H9 (cell line): ENCODE data around the gene RPS4Y2. TPM values are rescaled to one million over a fixed set of nuclear protein-coding genes. Genes with fewer than 3 reads are reported as not detected.

Experiments used
- DNase-seq: peaks from one replicate; pipeline ENCODE4 v3.0.0-alpha.2; 2017
- H2AFZ ChIP-seq: one replicate; pipeline ENCODE4 v1.6.1; 2013; ENCODE audit warnings: mild to moderate bottlenecking, low read length, control low read depth, moderate library complexity
- H2AK5ac ChIP-seq: 2 replicates; pipeline ENCODE4 v1.6.1; 2013; ENCODE audit warnings: low read length, control low read depth, mixed read lengths; ENCODE audit not compliant: insufficient read length
- H2BK120ac ChIP-seq: one replicate; pipeline ENCODE4 v1.6.1; 2013; ENCODE audit warnings: low read depth, mild to moderate bottlenecking, low read length, control low read depth, inconsistent platforms; ENCODE audit not compliant: poor library complexity, severe bottlenecking
- H2BK12ac ChIP-seq: 2 replicates; pipeline ENCODE4 v1.6.1; 2013; ENCODE audit warnings: low read length, control low read depth, mixed read lengths, low read depth; ENCODE audit not compliant: insufficient read length
- H2BK15ac ChIP-seq: 2 replicates; pipeline ENCODE4 v1.6.1; 2013; ENCODE audit warnings: low read depth, low read length, control low read depth
- H2BK20ac ChIP-seq: one replicate; pipeline ENCODE4 v1.6.1; 2013; ENCODE audit warnings: low read depth, mild to moderate bottlenecking, low read length, control low read depth, inconsistent platforms; ENCODE audit not compliant: poor library complexity, severe bottlenecking
- H2BK5ac ChIP-seq: 2 replicates; pipeline ENCODE4 v1.6.1; 2013; ENCODE audit warnings: low read length, control low read depth, mixed read lengths; ENCODE audit not compliant: insufficient read length
- H3K14ac ChIP-seq: 2 replicates; pipeline ENCODE4 v1.6.1; 2013; ENCODE audit warnings: low read length, control low read depth; ENCODE audit not compliant: insufficient read depth
- H3K18ac ChIP-seq: 2 replicates; pipeline ENCODE4 v1.6.1; 2013; ENCODE audit warnings: low read depth, mild to moderate bottlenecking, mixed read lengths, low read length, control low read depth; ENCODE audit not compliant: insufficient read length
- H3K23ac ChIP-seq: 2 replicates; pipeline ENCODE4 v1.6.1; 2013; ENCODE audit warnings: low read length, control low read depth, mixed read lengths, low read depth; ENCODE audit not compliant: insufficient read length
- H3K23me2 ChIP-seq: 2 replicates; pipeline ENCODE4 v1.6.1; 2013; ENCODE audit warnings: low read depth, mild to moderate bottlenecking, mixed read lengths, low read length, control low read depth; ENCODE audit not compliant: insufficient read length, poor library complexity, severe bottlenecking
- H3K27ac ChIP-seq: 2 replicates; pipeline ENCODE4 v1.5.1; 2013; ENCODE audit warnings: low read length, control low read depth, mixed read lengths, low read depth; ENCODE audit not compliant: insufficient read length
- H3K27me3 ChIP-seq: 2 replicates; pipeline ENCODE4 v1.6.1; 2013; ENCODE audit warnings: low read length, control low read depth, inconsistent platforms; ENCODE audit not compliant: insufficient read depth
- H3K4ac ChIP-seq: 2 replicates; pipeline ENCODE4 v1.6.1; 2013; ENCODE audit warnings: low read depth, mild to moderate bottlenecking, control low read depth, inconsistent platforms, low read length, moderate library complexity
- H3K4me1 ChIP-seq: 2 replicates; pipeline ENCODE4 v1.6.1; 2013; ENCODE audit warnings: low read length, control low read depth, inconsistent platforms; ENCODE audit not compliant: insufficient read depth
- H3K4me2 ChIP-seq: 2 replicates; pipeline ENCODE4 v1.6.1; 2013; ENCODE audit warnings: low read length, control low read depth, mixed read lengths; ENCODE audit not compliant: insufficient read length, insufficient read depth
- H3K56ac ChIP-seq: 2 replicates; pipeline ENCODE4 v1.6.1; 2013; ENCODE audit warnings: low read depth, mild to moderate bottlenecking, mixed read lengths, low read length, control low read depth; ENCODE audit not compliant: insufficient read length
- H3K79me1 ChIP-seq: 2 replicates; pipeline ENCODE4 v1.6.1; 2013; ENCODE audit warnings: low read depth, mild to moderate bottlenecking, moderate library complexity, low read length, control low read depth, inconsistent platforms; ENCODE audit not compliant: insufficient read depth, poor library complexity, severe bottlenecking
- H3K79me2 ChIP-seq: 2 replicates; pipeline ENCODE4 v1.6.1; 2013; ENCODE audit warnings: low read length, control low read depth, inconsistent platforms; ENCODE audit not compliant: insufficient read depth
- H3K9ac ChIP-seq: 2 replicates; pipeline ENCODE4 v1.6.1; 2013; ENCODE audit warnings: low read length, control low read depth, mixed read lengths; ENCODE audit not compliant: insufficient read length; ENCODE audit errors: extremely low read depth
- H3K9me3 ChIP-seq: one replicate; pipeline ENCODE4 v1.6.1; 2013; ENCODE audit warnings: low read depth, low read length, inconsistent platforms; ENCODE audit not compliant: control insufficient read depth
- H3T11ph ChIP-seq: one replicate; pipeline ENCODE4 v1.6.1; 2013; ENCODE audit warnings: mild to moderate bottlenecking, low read length, control low read depth, inconsistent platforms
- H4K20me1 ChIP-seq: one replicate; pipeline ENCODE4 v1.6.1; 2013; ENCODE audit not compliant: control insufficient read depth, insufficient read length, insufficient read depth
- H4K5ac ChIP-seq: 2 replicates; pipeline ENCODE4 v1.6.1; 2013; ENCODE audit warnings: low read depth, mild to moderate bottlenecking, mixed read lengths, low read length, control low read depth; ENCODE audit not compliant: insufficient read length
- H4K8ac ChIP-seq: replicated peaks from 2 replicates; pipeline ENCODE4 v1.6.1; 2013; ENCODE audit warnings: low read length, control low read depth, mixed read lengths, low read depth; ENCODE audit not compliant: insufficient read length
- H4K91ac ChIP-seq: 2 replicates; pipeline ENCODE4 v1.6.1; 2013; ENCODE audit warnings: low read depth, mild to moderate bottlenecking, moderate library complexity, mixed read lengths, low read length, control low read depth; ENCODE audit not compliant: insufficient read length
- H3K27ac Mint-ChIP-seq, 3 experiments: 2 replicates in 2 of 3; 3 replicates in 1 of 3; pipeline ENCODE4 v1.8.0; 2020 to 2021; ENCODE audit warnings: mixed read lengths in 3 of 3, mild to moderate bottlenecking in 1 of 3, moderate library complexity in 1 of 3
- H3K27me3 Mint-ChIP-seq: 2 replicates; pipeline ENCODE4 v1.8.0; 2021; ENCODE audit warnings: low read depth, mild to moderate bottlenecking, moderate library complexity, mixed read lengths
- H3K36me3 Mint-ChIP-seq, 3 experiments: 2 replicates in 2 of 3; 3 replicates in 1 of 3; pipeline ENCODE4 v1.8.0; 2020 to 2021; ENCODE audit warnings: low read depth in 3 of 3, mixed read lengths in 3 of 3; ENCODE audit not compliant: insufficient read depth in 1 of 3
- H3K4me1 Mint-ChIP-seq, 2 experiments: 2 replicates each; pipeline ENCODE4 v1.8.0; 2020; ENCODE audit warnings: mixed read lengths in 2 of 2
- H3K4me3 Mint-ChIP-seq, 2 experiments: 2 replicates in 1 of 2; 3 replicates in 1 of 2; pipeline ENCODE4 v1.8.0; 2020 to 2021; ENCODE audit warnings: mild to moderate bottlenecking in 2 of 2, mixed read lengths in 2 of 2, moderate library complexity in 1 of 2
- H3K9me3 Mint-ChIP-seq, 2 experiments: 2 replicates in 1 of 2; 3 replicates in 1 of 2; pipeline ENCODE4 v1.8.0; 2020; ENCODE audit warnings: mild to moderate bottlenecking in 2 of 2, mixed read lengths in 2 of 2, moderate library complexity in 1 of 2
- CTCF ChIP-seq: fragments of 200-600 bp; sonication (generic); conservative IDR thresholded peaks from 3 replicates; pipeline ENCODE4 v1.8.0; 2021; ENCODE audit warnings: antibody characterized with exemption, mild to moderate bottlenecking
- WGBS: extraction: QIAGEN DNeasy Blood & Tissue Kit; methylation state at CpG from one replicate; pipeline ENCODE4 v1.1.7; 2013; ENCODE audit warnings: missing lambda C conversion rate, low lambda C conversion rate, mixed read lengths; ENCODE audit not compliant: insufficient read length; ENCODE audit errors: extremely low coverage; 5-methylcytosine and 5-hydroxymethylcytosine counted together
- total RNA-seq: library from RNA; stranded (reverse); gene quantifications from 2 replicates; pipeline ENCODE4 v1.2.1, GENCODE V29; 2021

Gene RPS4Y2
- total RNA-seq, 1 experiment from 2014 or later, result not detected

- Histone ChIP-seq H3K4me1 (no peaks in the 10 kb centered on the region), H2BK20ac (no peak overlapping the region), H3K27me3 (no peaks in the 10 kb centered on the region), H3K79me1 (no peaks in the 10 kb centered on the region), H2AFZ (no peak overlapping the region), H4K8ac (no peak overlapping the region), H3K23ac (no peak overlapping the region), H3K56ac (no peak overlapping the region), H3K4me2 (no peak overlapping the region), H2AK5ac (no peak overlapping the region), H3T11ph (no peak overlapping the region), H3K27ac (no peak overlapping the region), H3K4ac (no peak overlapping the region), H4K20me1 (no peaks in the 10 kb centered on the region), H3K79me2 (no peaks in the 10 kb centered on the region), H2BK5ac (no peak overlapping the region), H3K9me3 (no peaks in the 10 kb centered on the region), H2BK15ac (no peak overlapping the region), H2BK120ac (no peak overlapping the region), H2BK12ac (no peak overlapping the region), H3K23me2 (no peaks in the 10 kb centered on the region), H3K9ac (no peak overlapping the region), H4K91ac (no peak overlapping the region), H3K18ac (no peak overlapping the region), H4K5ac (no peak overlapping the region), H3K14ac (no peak overlapping the region)
- DNase-seq, result no peak
- H3K27me3 Mint-ChIP-seq, result no peaks in the 10 kb centered on the region
- no peaks in the 10 kb centered on the region for H3K9me3 Mint-ChIP-seq
- H3K4me3 Mint-ChIP-seq, result no peak overlapping the region
- WGBS, result no CpG with 5 or more reads among the region's 2 CpGs
- H3K27ac Mint-ChIP-seq, result no peak overlapping the region
- no peaks in the 10 kb centered on the region for H3K4me1 Mint-ChIP-seq
- no peak for TF ChIP-seq CTCF
- no peaks in the 10 kb centered on the region for H3K36me3 Mint-ChIP-seq
Measured at GRCh38 chrY:20780776-20781175, 24.9 kb downstream of the RPS4Y2 start.
